Hippocampal formation (tissue), 2 donors: ENCODE results near the gene NINJ1.

Experiments
- DNase-seq, 2 donors: peaks; one replicate each; lab custom pipeline; 2025; lab: John Stamatoyannopoulos, UW

The NINJ1 gene

DNA sequence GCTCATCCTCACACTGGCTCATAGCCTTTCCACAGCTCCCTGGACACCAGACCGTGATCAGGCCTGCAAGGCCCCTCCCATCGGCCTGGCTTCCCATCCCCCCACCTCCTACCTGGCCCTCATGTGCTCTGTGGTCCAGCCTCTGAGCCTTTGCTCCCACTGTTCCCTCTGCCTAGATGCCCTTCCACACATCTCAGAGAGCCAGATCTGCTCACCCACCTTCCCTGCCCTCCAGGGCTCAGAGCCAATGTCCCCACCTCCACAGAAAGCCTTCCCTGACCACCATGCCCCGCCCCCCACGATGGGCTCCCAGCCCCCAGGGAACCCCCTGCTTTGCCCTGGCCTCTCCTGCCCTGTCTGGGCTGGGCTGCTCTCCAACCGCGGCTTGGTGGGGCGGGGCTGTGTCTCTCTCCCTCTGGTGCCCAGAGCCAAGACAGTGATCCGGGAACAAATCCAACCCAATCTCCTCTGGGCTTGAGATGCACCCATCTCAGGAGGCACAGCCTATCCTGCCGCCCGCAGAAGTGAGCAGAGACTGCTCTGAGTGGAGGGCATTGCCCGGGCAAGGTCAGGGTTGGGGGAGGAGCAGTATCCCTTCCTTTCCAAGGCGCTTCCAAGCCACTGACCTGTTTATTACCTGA is 1.6 kb downstream of the NINJ1 start:
- DNase-seq, result peak in 1 of 2 donors; percentile 49

DNA sequence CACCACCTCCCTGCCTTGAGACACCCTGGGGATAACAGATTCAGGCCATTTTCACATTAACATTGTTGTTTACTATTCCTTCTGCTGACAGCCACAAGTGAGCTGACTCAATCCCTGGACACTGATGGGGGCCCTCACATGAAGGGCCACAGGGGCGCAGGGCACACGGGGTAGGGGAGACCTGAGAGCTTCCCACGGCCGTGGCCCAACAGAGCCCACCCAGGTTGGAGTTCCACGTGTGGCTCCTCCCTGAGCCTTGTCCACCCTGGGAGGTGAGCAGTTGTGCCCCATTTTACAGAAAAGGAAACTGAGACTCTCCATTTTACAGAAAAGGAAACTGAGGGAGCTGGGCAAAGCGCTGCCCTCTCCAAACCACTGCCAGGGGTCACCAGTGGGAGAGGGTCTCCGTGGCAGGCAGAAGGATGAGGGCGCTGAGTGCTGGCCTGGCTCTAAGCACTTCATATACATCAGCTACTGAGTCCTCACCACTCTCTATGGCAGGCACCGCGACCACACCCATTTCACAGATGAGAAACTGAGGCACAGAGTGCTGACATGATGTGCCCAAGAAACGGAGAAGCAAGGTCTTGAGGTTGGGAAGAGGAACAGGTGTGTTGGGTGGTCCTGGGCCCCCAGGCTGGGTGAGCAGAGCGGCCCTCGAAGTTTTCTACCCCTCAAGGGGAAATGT is 2.3 kb downstream of the NINJ1 start:
- no peak for DNase-seq

DNA sequence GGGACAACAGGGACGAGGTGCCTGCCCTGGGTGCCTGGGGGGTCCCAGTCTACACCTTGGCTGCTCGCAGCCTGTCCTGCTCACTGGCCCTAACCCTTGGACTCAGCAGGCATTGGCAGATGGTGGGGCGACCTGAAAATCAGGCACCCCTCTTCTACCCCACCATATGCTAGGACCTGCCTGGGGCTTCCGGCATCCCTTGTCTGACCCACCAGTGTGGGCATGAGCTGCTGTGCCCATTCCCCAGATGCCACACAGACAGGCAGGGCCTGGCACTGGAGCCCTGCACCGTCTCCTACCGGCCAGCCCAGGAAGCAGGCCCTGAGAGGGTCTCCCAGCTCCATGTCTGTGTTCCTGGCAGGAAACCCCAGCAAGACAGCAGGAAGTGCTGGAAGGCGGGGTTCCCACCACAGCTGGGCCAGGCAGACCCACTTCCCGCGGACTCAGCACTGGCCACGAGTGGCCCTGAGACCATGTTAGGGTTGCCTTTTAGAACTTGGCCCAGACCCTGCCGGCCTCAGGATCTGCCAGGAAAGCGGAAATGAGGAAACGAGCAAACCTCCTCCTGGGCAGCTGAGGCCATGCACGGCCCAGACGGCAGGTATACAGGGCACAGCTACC is 3.1 kb downstream of the NINJ1 start:
- peak in 1 of 2 donors; percentile 20 for DNase-seq

DNA sequence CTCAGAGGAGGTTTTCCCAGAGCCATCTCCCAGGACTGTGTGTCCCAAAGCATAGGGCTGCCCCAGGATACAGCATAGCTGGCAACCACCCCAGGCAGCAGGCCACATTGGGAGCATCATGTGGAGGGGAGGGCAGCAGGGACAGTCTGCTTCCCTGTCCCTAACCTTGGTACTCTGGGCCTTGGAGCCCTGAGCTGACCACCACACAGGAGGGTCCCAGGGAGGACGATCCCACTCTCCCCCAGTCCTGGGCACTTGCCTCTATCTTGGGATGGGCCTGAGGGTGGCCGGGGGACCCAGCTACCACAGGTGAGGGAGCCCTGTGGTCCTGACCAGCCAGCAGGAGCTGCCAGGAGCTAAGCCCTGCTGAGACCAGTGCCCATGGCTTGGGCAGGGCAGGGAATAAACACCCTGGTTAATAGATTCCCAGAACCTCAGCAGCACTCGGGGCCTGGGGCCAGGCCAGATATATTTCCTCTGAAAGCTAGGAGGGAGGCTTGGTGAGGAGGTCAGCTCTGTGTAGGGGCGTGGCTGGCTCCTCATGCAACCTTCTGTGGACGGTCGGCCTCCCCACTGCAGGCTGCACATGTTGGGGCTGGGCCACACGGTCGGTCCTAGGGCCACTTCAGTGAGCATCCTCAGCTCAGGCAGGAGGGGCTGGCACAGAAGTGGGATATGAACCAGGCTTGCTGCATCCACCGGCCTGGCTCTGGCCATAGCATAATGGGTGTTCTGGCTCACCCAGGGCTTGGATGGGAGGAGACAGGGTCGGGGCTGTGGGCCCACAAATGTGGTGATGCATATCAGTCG is 4.2 kb downstream of the NINJ1 start:
- no peak for DNase-seq

DNA sequence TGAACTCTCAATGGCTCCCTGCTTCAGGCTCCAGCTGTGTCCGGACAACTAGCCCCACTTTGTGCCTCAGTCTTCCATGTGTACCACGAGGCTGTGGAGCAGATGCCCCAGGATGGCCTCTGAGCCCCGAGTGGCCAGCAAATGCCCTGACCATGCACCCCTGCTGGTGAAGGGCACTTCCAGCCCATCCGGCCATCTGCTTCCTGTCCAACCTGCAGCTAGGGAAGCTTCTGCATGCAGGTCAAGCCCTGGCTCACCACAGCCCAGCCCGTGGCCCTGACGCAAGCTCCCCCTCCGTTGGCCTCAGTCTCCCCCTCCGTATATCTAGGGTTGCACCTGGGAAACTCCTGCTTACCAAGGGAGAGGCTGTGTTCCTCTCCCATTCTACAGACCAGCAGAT is 4.8 kb downstream of the NINJ1 start:
- peak in 1 of 2 donors; percentile 43 for DNase-seq

DNA sequence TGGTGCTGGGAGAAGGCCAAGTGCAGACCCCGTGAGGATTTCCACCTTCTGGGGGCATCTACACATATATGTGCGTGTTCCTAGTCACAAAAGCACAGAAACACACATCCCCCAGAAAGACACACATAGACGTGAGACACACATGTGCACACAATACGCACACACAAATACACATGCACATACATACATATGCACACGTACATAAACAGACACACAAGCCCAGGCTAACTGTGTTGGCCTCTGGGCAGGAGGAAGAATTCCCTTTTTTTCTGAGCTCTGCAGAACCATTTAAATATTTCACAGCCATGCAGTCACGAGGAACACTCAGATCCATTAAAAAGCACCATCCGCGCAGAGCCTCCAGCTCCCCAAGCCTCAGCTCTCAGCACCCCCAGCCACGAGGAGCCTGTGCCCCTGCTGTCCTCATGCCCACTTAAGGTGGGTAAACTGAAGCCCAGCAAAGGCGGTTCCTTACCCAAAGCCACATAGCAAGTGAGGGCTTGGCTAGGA is 5.3 kb downstream of the NINJ1 start:
- no peak for DNase-seq

DNA sequence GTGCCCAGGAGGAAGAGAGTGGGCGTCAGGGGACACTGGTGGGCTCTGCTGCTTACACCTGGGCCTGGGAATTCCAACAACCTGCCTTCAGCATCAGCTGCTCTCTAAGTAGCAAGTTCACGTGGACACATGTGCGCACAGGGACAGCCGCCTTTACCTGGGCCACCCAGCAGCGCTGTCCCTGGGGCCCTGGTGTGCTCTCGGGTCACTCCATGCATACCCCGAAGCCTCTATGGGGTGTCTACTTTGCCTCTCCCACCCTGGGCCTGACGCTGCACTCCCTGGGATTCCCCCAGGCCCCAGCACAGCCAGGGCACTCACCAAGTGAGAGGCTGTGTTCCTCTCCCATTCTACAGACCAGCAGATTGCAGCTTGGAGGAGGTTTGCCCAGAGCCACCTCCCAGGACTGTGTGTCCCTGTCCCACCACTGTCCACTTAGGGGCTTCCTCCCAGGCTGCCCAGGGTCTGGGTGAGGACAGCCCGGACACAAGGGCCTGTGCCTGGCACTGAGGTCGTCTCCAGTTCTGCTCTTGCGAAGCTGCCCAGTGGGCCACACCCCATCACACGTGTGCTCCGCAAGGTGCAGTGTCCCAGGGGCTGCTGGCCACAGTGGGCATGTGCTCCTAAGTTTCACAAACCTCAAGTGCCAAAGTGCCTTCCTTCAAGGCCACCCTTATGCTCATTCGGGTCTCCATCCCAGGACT is 5.9 kb downstream of the NINJ1 start:
- DNase-seq, result no peak

DNA sequence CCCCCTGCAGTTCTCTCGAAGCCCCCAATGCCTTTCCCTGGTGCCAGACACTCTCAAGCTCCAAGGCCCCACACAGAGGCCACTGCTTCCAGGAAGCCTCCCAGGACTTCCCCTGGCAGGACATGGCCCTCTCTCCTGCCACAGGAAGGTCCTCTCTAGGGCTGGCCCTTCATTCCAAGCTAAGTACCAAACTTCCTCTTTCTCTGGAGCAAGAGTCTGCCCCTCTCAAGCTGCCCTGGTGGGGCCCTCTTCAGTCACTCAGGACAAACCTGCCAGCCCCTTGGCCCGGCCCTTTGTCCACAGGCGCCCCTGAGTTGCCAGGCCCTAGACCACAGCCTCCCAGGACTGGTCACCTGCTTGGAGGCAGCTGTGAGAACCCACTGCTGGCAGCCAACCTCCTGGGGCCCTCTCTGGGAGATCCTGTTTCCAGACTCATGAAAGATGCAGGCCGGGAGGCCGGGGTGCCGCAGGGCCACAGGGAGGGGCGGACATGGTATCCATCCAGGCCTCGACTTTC is 6.6 kb downstream of the NINJ1 start:
- peak in 1 of 2 donors; percentile 59 for DNase-seq

DNA sequence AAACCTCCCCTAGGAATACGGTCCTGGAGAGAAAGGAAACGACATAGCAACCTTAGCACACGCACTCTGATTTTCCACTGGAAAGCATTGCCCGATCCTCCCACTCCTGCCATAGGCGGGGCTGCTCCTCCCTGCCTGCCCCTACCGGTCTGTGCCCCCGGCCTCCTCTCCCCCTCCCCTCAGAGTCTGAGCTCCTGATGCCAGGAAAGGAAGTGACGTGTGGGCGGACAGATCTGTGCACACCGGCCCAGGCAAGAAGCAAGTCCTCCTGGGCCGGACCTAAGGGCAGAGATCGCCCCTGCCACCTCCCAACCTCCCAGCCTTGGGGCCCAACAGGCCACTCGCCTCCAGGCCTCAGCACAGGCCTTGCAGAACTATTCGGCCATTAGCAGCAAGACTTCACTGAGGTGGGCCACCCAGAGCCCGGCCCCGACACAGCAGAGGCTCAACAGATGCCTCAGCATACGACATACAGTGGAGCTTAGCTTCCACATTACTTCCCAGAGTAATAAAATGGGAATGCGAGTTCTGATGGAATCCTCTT is 7.2 kb downstream of the NINJ1 start:
- no peak for DNase-seq

DNA sequence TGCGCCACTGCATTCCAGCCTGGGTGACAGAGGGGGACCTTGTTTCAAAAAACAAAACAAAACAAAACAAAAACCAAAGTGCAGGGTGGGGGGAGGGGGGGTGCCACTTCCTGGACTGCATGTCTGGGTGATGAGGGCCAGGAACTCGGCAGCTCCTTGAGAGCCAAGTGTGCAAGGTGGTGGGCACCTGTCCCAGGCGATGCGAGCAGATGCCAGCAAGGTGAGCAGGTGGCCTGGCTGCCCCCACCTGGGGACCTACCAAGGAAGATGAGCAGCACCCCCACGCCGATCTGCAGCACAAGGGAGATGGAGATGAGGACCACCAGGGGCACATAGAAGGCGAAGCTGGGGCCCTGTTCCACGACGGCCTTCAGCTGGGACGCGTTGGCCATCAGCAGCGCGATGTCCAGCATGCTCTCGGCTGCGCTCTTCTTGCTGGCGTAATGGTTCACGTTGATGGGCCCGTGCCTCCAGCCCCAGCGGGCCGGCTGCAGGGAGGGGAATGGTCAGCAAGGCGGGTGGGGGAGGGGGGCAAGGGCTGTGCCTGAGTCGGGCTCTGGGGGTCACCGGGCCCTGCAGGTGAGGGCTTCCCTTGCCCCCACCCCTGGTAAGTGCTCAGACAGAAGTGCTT is 7.8 kb downstream of the NINJ1 start:
- DNase-seq, result no peak

DNA sequence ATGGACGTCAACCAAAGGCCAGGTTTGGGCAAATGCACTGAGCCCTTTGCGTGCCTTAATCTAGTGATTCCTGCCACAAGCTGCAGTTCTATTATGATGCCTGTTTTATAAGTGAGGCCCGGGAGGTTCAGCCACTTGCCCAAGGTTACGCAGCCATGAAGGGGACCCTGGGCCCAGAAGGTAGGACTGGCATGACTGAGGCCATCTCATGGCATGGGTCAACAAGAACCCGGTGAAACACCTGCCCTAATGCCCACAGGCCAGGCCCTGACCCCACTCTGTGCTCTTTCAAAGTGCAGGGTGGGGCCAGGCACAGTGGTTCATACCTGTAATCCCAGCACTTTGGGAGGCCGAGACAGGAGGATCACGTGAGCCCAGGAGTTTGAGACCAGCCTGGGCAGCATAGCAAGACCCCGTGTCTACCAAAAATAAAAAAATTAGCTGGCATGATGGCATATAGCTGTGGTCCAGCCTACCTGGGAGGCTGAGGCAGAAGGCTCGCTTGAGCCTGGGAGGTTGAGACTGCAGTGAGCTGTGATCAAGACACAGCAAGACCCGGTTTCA is 8.6 kb downstream of the NINJ1 start:
- DNase-seq, result no peak

DNA sequence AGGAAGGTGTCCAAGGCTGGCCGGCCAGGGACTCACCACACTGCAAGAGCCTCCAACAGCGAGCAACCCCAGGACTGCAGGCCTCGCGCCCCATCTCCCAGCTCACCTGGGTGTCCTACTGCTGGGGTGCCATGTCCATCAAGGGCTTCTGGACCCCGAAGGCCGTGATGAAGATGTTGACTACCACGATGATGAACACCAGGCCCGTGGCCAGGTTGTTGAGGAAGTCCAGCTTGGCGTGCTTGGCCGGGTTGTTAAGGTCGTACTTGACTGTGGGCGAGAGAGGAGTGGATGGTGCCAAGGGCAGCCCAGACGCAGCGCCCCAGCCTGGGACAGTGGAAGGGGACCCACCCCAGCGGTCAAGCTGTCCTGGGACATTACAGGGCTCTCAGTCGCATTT is 9.3 kb downstream of the NINJ1 start:
- no peak for DNase-seq

DNA sequence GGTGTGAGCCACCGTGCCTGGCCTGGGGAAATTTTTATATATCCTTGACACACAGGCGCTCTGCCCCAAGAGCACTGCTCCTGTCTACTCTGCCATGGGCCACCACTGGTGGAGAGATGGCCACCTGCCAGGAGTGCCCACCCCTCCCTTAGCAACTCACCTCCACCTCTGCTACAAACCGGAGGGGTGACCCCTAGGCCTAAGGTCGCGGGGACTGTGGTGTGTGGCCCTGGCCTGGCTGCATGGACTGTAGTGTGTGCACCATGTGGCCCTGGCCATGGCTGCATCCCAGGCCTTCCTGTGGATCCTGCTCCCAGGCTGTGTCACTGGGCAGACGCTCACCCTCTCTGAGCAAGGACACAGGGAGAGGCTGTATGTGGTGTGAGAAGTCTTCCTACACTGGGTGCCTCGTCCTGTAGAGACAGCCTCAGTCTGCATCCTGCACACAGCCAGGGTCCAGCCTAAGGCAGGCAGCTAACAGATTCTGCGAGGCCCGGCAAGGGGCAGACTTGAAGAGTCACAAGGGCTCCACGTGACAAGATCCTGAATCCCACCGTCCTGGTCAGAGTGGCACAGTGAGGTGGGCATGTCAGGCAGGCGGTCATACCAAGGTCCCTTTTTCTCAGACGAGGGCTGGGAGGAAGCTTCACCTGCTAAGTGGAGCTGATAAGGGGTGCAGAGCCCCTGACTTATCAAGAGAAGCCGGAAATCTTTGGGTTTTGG is 10.3 kb downstream of the NINJ1 start:
- no peak for DNase-seq

DNA sequence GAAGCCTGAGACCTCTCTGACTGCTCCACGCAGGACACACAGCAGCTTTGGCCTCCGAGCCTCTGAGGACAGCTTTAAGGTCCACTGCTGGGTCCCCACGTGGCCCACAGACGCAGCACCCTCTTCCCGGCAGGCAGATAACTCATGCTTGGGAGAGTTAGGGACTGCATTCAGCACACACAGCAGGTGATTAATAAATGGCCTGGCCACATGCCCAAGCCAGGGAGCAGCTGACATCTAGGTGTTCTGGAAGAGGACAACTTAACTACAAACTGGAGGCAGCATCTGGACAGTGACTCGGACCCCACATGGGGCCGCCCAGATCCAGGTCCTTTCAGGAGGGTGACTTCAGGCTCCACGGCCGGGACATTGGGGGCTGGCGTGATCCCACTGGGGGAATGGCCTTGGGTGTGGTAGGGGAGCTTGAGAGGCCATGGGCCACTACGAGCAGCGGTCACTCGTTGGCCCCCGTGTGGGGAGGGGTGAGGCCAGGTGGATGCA is 11.3 kb downstream of the NINJ1 start:
- DNase-seq, result no peak

DNA sequence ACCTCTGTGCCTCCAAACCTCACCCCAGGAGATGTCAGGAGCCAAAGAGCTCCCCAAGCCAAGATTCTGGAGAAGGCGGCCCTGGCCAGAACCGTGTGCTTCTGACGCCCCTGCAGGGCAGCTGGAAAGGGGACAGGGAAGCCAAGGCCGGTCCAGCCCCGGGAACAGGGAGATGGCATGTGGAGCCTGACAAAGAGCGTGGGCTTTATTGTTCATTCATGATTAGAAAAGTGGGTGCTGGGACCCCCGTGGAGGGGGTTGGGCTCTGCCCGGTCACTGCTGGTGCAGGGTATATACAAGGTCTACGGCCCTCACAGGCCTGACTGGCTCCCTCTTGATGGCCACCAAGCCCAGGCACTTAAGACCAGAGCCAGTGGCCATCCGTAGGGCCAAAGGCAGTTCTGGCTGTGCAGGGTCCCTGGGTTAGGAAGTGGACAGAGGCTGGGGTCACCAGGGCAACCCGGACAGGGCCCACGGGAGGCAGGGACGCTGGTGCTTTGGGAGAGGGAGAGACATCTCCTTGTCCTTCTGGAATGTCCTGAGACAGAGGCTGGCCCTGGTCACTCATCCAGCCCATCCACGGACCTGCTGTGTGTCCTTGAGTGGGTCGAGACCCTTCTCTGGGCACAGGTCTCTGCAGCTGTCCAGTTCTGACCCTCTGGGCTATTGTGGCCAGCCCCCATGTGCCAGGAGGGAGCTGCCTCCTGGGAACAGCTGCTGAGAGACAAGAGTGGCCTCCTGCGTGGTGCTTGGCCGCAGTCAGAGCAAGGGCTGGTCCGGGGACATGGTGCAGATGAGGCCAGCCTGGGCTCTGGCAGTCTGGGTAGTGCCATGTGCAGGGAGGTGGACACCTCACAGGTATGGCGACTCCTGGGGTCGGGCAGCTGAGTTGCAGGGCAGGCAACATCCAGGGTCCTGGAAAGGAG is 12.5 kb downstream of the NINJ1 start:
- no peak for DNase-seq

DNA sequence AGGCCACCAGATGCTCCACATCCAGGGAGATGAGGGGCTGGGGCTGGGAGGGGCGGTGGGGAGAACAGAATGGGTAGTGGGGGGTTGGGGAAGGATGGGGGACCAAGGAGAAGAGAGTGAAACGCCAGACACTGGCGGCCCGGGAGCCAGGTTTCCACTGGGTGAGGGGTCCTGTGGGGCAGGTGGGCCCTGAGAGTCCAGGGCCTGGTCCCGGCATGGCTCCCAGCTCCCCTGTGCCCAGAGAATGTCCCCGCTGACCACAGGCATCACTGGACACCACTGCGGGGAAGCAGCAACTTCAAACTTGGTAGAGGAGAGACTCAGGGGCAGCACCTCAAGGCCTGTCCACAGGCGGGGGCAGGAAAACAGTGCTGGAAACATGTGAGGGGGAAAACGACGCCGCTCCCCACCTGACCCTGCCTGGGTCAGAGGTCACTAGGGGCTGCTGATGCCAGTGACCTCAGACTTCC is 13.2 kb downstream of the NINJ1 start:
- DNase-seq, result no peak

DNA sequence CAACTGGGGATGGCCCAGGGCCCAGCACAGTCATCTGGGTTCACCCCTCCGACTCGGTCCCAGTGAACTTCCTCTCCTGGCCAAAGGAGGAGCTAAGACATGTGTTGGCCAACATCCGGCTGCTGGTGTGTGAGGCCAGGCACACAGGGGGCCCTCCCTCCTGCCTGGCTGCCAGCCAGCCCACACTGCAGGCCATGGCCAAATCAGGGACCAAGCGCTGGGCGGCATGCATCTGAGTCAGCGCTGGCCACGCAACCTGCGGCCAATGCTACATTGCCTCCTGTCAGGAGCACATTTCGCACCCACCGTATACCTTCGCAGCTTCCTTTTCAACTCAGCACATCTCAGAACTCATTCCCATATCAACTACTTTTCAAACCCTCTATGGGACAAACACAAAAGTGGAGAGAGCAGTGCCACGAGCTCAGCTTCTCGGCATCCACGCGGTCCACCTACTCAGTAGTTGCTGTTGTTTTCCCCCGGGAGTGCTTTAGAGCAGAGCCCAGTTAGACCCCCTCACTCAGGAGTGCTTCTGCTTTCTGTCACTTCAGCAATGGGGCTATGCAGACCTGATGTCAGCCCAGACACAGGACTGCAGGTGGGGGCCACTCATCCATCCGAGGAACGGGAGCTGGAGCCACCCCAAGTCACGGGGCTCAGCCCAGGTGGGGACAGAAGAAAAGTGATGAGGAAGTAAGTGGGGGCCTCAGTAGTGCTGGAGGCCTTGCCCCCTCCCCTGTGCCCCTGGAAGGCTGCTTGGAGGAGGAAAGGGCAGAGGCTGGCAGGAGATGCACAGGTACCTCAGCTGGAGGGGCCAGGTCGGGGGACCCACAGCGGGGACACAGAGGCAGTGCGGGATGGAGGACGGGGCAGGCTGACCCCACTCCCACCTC is 13.9 kb downstream of the NINJ1 start:
- peak in 1 of 2 donors; percentile 63 for DNase-seq
